ENCODE results near the gene FNIP2. TPM values are rescaled to one million over a fixed set of nuclear protein-coding genes. Genes with fewer than 3 reads are reported as not detected.

The FNIP2 gene
- total and polyA plus RNA-seq, 10 donors: 2.4 to 59.1 (median 36.7) TPM

DNA sequence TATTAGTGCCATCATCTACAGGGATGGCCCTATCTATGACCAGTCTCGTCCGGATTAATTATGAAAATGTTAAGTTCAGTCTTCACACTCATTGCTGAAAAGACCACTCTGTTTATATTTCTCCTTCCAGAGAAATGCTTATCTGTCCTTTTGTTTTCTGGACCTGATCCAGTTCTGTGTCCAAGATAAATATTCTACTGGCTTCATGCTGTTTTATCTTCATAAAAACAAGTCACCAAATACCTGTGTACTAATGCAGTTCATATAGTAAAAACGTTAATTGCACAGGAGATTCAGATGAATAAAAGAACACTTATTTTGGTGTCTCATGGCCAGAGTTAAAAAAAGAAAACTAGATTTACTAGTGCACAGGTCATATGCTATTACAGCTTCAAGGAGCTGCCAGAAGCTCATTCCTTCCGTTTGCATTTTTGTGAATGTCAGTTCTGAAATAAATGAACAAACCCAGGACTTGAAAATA lies 17.3 kb downstream of the FNIP2 start:
- WGBS, 5 donors: 36 to 44% (median 38%) methylated on average over 4 of the region's 4 CpGs
- Histone ChIP-seq H3K27me3 (replicated peaks in 1 of 7) (peaks cover 0 to 58% (median 0%) of the 10 kb centered on the region in 7 donors), H3K4me3 (no peak overlapping the region), H3K27ac (peak overlapping the region in 1 of 8 donors; percentile 28), H3K9me3 (no peaks in the 10 kb centered on the region), H3K4me1 (peaks cover 4 to 75% (median 33%) of the 10 kb centered on the region in 6 donors), H3K36me3 (no peaks in the 10 kb centered on the region)
- TF ChIP-seq, protein P1, sequence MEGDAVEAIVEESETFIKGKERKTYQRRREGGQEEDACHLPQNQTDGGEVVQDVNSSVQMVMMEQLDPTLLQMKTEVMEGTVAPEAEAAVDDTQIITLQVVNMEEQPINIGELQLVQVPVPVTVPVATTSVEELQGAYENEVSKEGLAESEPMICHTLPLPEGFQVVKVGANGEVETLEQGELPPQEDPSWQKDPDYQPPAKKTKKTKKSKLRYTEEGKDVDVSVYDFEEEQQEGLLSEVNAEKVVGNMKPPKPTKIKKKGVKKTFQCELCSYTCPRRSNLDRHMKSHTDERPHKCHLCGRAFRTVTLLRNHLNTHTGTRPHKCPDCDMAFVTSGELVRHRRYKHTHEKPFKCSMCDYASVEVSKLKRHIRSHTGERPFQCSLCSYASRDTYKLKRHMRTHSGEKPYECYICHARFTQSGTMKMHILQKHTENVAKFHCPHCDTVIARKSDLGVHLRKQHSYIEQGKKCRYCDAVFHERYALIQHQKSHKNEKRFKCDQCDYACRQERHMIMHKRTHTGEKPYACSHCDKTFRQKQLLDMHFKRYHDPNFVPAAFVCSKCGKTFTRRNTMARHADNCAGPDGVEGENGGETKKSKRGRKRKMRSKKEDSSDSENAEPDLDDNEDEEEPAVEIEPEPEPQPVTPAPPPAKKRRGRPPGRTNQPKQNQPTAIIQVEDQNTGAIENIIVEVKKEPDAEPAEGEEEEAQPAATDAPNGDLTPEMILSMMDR (IDR thresholded peaks at IDR 0.05 in 8 of 11, conservative IDR thresholded peaks at IDR 0.05 in 3 of 11): no peak
- TF ChIP-seq POLR2A (IDR thresholded peaks at IDR 0.05): no peak
- no peak for TF ChIP-seq POLR2AphosphoS5 (IDR thresholded peaks at IDR 0.05)
- intact Hi-C loops (cut with DNase I; ENCODE audit: low total_unique reads): no loop called here
- no peak for DNase-seq

GRCh38 chr4:158786955-158787354 lies 18.1 kb downstream of the FNIP2 start:
- intact Hi-C loops (cut with DNase I; ENCODE audit: low total_unique reads): no loop called here
- Histone ChIP-seq H3K36me3 (no peaks in the 10 kb centered on the region), H3K4me1 (peaks cover 2 to 71% (median 31%) of the 10 kb centered on the region in 6 donors), H3K4me3 (no peak overlapping the region), H3K27ac (no peak overlapping the region), H3K27me3 (replicated peaks in 1 of 7) (peaks cover 0 to 58% (median 0%) of the 10 kb centered on the region in 7 donors), H3K9me3 (no peaks in the 10 kb centered on the region)
- TF ChIP-seq, protein P1 (IDR thresholded peaks at IDR 0.05 in 8 of 11, conservative IDR thresholded peaks at IDR 0.05 in 3 of 11): no peak
- no peak for TF ChIP-seq POLR2A (IDR thresholded peaks at IDR 0.05)
- no peak for TF ChIP-seq POLR2AphosphoS5 (IDR thresholded peaks at IDR 0.05)
- no peak for DNase-seq

GRCh38 chr4:158787709-158788475 lies 19.1 kb downstream of the FNIP2 start:
- H3K27me3 ChIP-seq (replicated peaks in 1 of 7): peaks cover 0 to 60% (median 0%) of the 10 kb centered on the region in 7 donors
- WGBS, 5 donors: 87 to 94% (median 89%) methylated on average over 15 of the region's 15 CpGs
- intact Hi-C loops (cut with DNase I; ENCODE audit: low total_unique reads): no loop called here
- TF ChIP-seq, protein P1 (IDR thresholded peaks at IDR 0.05 in 8 of 11, conservative IDR thresholded peaks at IDR 0.05 in 3 of 11): no peak
- TF ChIP-seq POLR2A (IDR thresholded peaks at IDR 0.05) (no peak), POLR2AphosphoS5 (IDR thresholded peaks at IDR 0.05) (no peak)
- no peaks in the 10 kb centered on the region for H3K9me3 ChIP-seq
- DNase-seq: no peak
- peak overlapping the region in 2 of 8 donors; percentile 15 to 28 for H3K27ac ChIP-seq
- no peak overlapping the region for H3K4me3 ChIP-seq
- H3K36me3 ChIP-seq: no peaks in the 10 kb centered on the region
- peaks cover 0 to 62% (median 27%) of the 10 kb centered on the region in 6 donors for H3K4me1 ChIP-seq

GRCh38 chr4:158788516-158788915 lies 19.7 kb downstream of the FNIP2 start:
- Histone ChIP-seq H3K27ac (peak overlapping the region in 2 of 8 donors; percentile 13 to 28), H3K27me3 (replicated peaks in 1 of 7) (peaks cover 0 to 57% (median 0%) of the 10 kb centered on the region in 7 donors), H3K36me3 (no peaks in the 10 kb centered on the region), H3K4me3 (no peak overlapping the region), H3K9me3 (no peaks in the 10 kb centered on the region), H3K4me1 (peaks cover 0 to 55% (median 25%) of the 10 kb centered on the region in 6 donors)
- TF ChIP-seq POLR2AphosphoS5 (IDR thresholded peaks at IDR 0.05) (no peak), POLR2A (IDR thresholded peaks at IDR 0.05) (no peak)
- TF ChIP-seq, protein P1 (IDR thresholded peaks at IDR 0.05 in 8 of 11, conservative IDR thresholded peaks at IDR 0.05 in 3 of 11): no peak
- WGBS, 5 donors: 22 to 48% (median 43%) methylated on average over 1 of the region's 1 CpG
- no peak for DNase-seq
- intact Hi-C loops (cut with DNase I; ENCODE audit: low total_unique reads): no loop called here
